SHP77 treated with DMSO at 0.1 percent for 48 hours (cell line): ENCODE measurements around the gene NPAS3.

Source experiments
- DNase-seq: peaks from one replicate; lab custom pipeline; 2025; lab: John Stamatoyannopoulos, UW

NPAS3 gene

DNA sequence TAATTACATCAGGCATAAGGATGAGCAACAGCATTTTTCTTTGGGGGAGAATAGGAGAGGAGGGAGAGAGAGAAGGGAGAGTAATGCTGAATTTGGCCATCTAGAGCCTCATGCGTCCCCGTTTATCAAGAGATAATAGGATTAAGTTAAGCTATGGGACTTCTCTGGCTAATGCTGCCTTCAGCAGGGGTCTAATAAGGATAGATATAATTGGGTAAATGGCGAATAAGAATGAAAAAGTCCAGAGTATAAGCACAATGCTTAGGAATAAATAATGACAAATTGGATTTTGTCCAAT is 542.2 kb downstream of the NPAS3 start:
- no peak for DNase-seq

DNA sequence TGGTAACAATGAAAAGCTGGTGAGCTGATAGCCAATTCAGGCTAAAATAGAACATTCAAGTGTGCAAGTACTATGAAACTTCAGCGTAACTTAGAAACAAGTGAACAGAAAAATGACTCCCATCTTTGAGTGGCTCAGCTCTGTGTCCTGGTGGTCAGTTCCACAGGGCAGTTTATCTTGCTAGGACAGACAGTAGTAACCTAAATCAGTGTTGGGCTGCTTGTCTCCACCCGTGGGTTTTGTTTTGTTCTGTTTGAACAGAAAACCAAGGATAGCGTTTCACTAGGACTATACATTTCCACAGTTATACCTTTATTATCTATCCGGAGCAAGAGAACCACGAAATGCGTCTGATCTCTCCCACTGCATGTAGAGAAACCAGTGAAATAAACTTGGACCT is 544.4 kb downstream of the NPAS3 start:
- no peak for DNase-seq

DNA sequence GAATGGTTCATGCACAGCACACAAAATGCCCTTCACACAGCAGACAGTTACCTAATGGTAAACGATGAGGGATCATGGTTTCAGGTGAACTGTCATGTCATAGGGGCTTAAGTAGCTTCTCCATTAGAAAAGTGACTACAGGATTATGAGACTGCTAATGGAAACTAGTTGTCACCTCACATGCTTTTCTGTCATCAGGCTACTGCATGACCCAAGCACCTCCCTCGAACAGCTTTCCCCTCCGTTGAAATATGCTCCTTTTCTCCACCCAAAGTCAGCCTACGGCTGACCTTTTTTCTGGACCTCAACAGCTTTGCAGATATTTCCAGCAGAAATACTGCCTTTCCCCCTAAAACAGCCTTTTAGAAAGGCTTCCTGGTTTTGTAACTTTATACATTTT is 544.9 kb downstream of the NPAS3 start:
- no peak for DNase-seq

DNA sequence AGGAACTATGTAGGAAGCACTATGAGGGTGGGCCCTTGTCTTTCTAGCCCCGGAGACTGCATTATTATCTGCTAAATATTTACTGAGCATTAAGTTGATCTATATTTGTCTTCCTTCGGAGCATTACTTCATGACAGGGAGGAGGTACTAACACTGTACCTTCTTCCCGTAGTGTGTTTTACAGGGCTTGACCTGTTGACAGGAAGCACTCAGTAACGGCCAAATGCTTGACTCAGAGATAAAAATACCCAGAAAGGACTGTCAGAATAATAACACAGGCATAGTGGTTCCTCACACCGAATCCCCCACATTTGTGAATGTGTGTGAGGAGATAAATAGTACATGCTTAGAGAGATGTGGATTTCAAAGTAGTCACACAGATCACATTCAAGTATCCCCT is 545.6 kb downstream of the NPAS3 start:
- DNase-seq = no peak

DNA sequence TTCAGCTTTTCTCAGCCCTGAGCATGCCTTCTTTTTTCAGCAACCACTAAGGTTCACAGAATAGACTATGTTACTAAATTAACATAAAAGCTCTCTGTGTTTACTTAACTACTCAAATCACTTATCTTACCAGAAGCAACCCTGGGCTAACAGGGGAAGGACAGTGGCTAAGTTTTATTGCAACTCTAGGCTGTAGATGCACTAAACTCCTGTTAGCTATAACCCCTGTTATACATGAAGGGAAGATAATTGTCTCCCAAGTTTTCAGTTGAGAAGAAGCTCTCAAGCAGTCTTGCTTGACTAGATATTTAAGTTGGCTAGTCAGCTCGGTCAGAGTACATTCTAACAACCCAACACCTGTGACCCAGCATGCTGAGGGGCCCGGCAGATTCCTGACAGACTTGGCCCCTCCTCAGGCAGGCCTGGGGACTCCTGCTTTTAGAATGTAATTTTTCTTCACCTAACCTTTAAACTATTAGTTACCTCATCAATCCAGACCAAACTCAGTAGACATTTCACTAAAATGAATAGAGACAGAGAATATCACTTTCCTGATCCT is 547.7 kb downstream of the NPAS3 start:
- no peak for DNase-seq

DNA sequence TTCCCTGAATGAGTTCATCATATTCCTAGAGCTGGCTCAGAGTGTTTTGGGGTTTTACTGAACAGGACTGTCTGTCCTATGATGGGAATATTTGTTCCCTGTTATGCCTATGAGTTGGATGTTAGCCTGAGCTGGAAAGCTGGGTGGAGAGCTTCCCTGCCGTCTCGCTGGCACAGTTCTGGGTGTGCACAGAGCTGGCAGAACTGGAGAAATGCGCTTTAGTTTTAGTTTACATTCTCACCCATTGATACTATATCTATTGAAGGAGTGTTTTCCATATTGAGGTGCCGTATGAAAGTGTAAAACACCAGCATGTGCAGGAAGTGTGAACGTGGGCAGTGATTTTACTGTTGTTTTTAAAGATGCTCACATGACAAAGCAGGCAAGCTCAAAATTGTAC is 549.9 kb downstream of the NPAS3 start:
- no peak for DNase-seq

DNA sequence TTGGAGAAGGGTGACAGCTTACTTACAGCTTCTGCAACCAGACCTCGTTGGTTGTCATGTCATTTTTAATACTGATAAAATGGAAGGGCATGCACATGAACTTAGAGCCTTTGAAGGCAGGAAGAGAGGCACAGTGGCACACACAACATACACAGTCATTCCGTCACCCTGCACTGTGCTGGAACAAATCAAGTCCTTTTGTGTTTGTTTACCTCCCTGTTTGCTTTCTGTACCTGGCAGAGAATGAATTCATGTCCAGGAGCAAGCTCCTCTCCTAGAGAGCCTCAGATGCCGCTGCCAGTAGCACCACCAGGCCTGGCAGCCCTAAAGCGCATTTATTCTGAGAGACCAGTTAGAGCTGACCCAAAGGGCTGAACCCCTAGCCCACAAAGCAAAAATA is 551.9 kb downstream of the NPAS3 start:
- DNase-seq = no peak

DNA sequence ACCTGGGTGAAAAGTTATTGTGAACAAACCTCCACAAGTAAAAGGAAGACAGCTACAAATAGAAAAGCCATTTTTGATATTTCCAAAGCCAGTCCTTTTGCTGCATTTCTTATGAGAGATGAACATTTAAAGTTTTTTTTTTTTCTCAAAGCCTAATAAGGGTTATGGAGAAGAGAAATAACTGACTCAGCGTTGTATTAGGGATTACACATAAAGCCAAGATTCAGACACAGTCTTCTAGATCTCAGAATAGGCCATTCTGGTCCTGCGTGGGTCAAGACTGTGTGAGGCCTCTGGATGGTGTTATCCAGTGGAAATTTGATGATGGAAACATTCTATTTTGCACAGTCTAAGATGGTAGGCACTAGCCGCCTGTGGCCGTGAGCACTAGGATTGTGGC is 552.4 kb downstream of the NPAS3 start:
- DNase-seq = no peak

DNA sequence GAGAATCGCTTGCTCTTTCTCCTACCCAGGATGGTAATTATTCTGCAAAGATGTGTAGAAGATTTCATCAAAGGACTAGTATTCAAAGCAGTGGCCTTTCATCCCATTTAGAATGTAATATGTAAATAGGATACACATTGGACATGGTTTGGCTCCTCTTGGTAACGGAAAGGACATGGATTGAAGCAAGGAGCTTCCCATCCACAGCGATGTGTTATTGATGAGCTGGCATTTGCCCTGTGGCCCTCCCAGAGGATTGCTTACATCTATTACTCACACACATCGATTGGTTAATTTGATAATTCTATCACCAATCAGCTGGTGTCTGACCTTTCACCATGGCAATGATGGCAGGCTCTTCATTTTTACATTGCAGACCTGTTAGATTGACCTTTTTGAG is 553.8 kb downstream of the NPAS3 start:
- DNase-seq = no peak

DNA sequence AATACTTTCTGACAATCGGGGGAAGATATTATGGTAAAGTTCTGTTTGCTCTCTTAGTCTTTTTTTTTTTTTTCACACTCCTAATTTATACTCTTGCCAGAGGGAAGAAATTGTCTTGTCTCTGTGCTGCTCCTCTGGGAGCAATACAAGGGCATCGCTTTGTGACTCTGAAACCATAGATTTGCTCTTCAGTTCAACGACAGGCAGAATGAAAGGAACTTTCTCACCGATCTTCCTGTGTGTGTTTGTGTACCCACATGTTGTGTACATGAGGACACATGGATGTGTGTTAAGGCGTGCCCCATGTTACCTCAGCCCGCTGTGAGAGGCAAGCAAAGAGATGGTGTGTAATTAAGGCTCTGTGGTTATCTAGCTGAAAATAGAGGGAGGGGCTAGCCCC is 554.6 kb downstream of the NPAS3 start:
- no peak for DNase-seq

DNA sequence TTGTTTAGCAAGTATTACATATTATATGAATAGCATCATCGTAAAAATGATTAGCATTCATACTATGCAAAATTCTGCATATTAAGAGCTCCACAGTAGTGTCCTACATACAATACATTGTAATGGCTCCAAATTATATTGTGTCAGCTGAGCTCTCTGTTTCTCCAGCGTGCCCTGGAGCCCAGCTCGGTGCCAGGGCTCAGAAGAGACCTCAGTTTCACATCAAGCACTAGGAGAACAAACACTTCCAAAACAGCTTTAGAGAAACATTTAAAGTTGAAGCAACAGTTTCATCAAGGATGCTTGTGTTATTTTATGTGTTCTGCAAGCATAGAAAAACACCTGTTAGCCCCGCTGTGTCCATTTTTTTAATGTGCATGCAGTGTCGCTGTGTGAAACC is 555.3 kb downstream of the NPAS3 start:
- DNase-seq = no peak

DNA sequence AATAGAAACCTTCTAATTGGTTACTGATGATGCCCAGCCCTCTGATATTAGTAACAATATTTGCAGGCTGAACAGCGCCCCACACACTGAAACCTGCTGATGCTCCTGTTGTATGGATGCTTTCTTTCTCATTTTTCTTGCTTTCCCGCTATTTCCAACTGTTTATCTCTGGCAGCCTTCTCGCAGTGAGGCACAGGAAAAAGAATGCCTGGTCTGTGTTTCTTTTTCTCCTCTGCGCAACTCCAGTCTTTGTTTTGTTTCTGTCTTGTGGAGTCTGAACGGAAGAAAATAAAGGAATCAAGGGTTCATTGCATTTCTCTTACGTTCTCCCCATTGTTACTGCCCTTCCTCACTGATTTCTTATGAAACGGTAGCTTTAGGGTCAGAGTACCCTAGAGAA is 561.0 kb downstream of the NPAS3 start:
- no peak for DNase-seq

DNA sequence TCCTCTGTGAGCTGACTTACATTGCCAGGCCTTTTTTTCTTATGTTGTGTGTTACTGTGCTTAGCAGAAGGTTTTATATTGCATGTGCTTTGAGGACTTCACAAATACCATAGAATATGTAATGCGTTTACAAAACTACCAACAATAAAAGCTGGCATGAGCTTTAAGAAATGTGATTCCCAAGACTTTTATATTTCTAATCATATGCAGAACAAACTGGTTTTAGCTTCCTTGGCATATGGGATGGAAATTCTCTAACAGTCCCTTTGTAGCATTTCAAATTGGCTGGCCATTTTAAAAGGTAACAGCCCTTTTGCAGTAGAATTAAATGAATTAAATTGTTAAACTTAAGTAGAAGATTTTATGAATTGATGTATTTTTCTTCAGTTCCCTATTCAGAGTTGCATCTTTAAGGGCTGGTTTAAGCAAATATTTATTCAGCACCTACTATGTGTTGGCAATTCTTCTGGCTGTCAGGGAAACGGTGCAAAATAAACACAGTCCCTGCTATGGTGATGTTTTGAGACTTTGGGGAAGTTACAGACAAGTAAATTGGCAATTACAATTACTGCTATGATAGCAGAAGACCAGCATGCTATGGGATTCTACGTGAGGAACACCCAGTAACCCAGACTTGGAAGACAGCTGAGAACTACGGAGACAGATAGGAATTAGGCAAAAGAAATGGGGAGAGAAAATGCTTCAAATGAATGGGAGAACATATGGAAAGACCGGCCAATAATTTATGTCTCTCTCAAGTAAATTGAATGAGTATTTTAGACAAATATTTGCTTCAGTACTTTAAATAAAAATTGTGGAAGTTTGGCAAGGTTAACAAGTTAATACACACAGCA is 565.8 kb downstream of the NPAS3 start:
- DNase-seq = no peak

DNA sequence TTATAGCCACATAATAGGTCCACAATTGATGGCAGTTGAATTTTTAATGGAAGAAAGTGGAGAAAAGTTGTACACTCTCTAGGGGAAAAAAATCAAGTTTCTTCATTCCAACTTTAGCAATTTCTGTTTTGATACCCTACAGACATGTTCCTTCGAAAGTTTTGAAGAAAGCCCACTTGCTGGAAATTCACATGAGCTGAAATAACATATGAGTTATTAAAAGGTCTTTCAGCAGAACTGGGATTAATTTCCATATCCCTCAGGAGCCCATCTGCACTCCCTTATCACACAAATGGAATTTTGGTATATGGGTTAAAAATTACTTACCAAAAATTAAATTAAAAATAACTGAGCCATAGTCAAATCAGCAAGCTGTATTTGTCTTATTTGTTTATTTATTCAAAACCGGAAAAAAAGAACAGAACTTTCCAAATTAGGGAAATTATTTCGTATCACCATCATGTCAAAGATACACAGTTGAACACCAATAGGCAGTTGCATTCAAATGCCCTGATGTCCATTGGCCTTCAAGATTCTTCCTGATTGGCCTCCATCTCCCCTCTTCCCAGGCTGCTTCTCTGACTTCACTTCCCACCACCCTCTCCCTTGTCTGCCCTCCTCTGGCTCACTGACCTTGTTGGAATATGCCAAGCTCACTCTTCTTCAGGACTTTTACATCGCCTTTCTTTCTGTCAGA is 566.7 kb downstream of the NPAS3 start:
- DNase-seq = no peak

DNA sequence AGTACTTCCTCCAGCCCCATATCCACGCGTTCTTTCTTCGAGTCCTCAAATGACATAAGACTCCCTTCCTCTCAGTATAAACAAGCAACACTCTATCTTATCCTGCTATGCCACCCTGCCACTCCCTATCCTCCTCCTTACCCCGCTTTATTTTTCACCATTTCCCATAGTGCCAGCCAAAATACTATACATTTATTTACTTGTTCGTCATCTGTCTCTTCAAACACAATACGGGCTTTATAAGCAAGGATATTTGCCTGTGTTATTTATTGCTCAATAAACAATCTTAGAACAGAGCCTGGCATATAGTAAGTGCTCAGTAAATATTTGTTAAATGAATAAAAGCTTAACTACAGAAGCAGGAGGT is 567.3 kb downstream of the NPAS3 start:
- no peak for DNase-seq

DNA sequence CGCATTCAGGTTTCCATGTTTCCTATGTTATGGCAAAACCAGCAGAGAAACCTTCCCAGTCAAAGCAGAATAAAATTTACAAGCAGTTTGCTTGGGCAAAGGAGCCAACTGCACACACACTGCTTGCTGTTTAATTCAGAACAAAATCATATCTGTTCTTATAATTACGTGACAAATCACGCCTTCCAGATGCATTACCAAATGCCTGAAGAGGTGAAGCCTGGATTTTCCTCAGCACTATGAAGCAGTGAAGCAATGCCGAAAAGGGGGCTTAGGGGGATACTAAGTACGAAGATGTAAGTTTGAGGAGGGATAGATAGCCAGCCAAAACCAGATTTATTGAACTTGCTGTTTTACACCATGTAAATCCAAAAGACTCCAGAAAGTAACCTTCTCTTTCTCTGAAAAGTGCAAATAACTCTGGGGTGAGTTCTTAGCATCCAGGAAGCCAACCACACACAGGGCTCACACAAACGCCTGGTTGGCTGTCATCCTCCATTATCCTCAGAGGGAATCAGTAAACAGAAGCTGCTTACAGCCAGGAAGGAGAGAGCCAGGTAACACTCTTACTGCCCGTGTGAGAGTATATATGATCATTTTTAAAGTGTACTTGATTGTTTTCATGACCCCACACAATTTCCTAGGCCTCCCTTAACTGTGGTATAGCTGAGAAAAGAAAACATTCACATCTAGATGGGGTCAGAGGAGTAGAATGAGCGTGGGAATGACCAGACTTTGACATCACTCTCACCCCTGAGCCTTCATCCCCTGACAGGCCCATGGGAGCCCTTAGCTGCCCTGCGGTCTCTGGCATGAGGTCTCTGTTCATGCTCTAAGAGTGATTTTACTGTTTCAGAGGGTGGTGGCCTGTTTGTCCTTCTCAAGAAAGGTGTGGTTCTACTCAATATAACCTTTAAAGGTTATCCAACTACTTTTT is 569.7 kb downstream of the NPAS3 start:
- no peak for DNase-seq

DNA sequence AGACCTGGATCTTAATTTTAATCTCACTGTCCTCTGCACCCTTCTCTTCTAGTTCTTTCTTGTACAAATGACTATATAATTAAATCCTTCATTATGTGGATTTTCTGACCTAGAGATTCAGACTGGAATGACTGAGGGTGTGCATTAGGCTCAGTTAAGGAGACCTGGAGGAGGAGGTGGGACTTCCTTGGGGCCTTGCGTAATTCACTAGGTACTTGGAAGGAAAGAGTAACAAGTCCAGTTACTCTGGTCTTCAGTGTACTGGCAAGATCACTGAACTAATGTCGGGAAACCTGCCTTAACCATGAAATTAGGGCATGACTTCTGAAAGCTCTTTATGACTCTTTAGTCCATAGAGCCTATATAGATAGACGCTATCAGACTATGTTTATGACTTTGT is 570.8 kb downstream of the NPAS3 start:
- no peak for DNase-seq

DNA sequence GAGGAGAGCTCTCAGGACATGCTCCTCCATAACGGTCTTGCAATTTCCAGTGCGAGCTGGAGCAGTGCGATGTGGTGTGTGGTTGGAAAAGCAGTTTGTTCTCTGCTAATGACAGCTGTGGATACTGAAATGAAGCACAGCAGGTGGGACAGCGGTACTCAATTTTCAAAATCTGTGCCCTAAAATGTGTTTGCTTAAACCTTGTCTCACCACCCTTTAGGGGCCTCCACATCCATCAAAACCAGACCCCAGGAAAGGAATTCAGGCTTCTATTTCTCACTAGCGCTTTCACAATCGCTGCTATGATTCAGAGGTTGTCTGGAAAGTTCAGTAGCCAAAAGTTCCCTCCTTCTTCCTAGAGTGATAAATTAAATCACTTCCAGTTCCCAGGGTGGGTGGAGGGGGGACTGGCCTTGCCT is 571.4 kb downstream of the NPAS3 start:
- DNase-seq = no peak

DNA sequence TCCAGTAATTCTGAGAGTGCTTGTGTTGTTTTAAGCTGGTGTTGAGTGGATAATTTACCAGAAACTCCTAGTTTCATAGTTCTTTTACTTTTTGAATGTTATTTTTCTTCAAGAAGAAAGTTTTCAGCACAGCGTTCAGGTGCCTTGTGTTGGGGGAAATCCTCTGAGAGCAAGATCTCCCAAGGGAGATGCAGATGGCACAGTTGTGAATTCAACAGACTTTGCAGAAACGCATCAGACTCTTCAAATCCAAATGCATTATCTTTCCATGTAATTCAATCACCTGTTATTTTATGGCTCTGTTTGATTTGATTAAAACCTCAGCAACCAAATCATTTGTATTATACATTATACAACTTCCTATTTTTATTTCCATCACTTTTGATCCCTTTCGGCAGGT is 572.3 kb downstream of the NPAS3 start:
- no peak for DNase-seq

DNA sequence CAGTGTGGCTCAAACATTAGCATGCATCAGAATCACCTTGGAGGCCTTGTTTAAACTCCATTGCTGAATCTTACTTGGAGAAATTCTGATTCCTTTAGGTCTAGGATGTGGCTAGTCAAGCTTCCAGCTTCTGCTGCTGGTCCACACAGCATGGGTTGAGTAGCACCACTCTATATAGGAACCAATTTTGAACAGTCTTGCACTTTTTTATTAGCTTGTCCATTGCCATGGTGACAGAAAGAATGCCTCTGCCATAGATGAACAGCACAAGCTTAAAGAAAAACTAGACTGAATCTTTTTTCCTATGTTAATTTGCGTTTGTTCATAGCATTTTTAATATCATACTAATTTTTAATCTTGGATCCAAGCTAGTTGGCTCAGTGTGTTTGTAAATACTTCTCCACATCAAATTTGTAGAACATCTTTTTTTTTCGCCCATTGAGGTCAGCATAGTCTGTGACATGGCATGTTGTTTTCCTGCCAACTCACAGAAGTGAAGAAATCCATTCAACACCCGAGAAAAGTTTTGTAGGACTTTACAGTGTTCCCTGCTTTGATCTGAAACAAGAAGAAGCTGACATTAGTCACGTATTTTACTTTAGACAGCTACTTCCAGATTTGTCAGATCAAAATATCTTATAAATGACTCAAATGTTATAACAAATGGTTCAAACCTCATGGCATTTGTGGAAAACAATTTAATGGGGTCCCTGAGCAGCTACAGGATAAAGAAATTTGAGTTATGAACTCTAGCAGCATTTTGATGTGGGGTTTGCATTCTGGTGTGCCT is 573.4 kb downstream of the NPAS3 start:
- no peak for DNase-seq

DNA sequence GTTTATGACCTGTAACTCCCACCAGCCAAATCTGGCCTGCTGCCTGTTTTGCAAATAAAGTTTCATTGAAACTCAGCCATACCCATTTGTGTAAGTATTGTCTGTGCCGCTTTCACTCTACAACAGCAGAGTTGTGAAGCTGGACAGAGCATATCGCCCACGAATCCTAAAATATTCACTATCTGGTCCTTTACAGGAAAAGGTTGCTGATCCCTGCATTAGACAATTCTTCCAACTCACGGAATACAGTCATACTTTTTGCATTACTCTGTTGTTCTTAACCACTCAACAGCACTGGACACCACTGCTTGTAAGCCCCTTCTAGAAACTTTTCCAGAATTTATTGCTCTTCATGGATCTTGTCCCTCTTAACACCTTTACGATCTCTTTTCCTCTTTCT is 576.8 kb downstream of the NPAS3 start:
- DNase-seq = no peak

DNA sequence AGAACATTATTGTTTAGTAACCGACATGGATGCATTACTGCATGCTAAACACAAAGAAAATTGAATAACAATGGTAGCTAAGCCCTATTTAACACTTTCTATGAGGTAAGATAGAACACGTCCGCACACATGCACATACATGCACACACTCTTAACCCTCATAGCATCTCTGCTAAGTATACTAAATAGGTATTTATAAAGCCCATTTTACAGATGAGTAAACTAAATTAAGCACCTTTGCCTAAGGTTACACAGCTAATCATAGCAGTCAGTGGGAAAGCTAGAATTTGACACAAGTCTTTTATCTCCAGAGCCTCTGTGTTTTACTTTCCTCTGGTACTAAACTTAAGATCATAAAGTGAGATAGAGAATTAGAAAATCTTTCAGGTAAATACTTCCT is 577.2 kb downstream of the NPAS3 start:
- no peak for DNase-seq
